Activated CD8-positive, alpha-beta memory T cell treated with anti-CD3 and anti-CD28 coated beads for 48 hours (primary cell): ENCODE results near the gene PTPRJ.
"Not testable (repeated sequence)": the region's sequence is repeated elsewhere in the genome, so short reads cannot be mapped to it uniquely, and the experiment has no call there.

Experiments
- DNase-seq, 3 experiments: peaks; one replicate each; pipeline ENCODE4 v3.0.0-alpha.2; 2020; ENCODE audit warnings: low read depth in 2 of 3, low spot score in 2 of 3

PTPRJ gene

GRCh38 chr11:47980088-47980906 is at the start of gene PTPRJ:
PTPRJ (plus strand) TSS chr11:47980559; CDS start chr11:47980913, 354 bp downstream.
- peak in 1 of 3 experiments; percentile 49 for DNase-seq

GRCh38 chr11:47932544-47932943 is 47.8 kb upstream of the PTPRJ start:
- no peak for DNase-seq

DNA sequence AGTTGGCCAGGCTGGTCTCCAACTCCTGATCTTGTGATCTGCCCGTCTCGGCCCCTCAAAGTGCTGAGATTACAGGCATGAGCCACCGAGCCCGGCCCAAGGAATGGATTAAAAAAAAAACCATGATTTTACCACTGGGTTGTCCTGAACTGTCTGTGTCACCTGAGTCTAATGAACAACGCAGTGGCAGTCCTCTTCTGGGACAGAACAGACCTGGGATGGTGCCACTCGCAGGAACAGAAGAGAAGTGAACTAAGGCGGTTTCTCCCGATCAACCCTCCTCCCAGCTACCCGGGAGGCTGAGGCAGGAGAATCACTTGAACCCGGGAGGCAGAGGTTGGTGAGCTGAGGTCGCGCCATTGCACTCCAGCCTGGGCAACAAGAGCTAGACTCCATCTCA is 46.6 kb upstream of the PTPRJ start:
- DNase-seq, result not testable (repeated sequence)

- no peak for DNase-seq
These were observed 41.4 kb upstream of the PTPRJ start for GRCh38 chr11:47938791-47939560.

DNA sequence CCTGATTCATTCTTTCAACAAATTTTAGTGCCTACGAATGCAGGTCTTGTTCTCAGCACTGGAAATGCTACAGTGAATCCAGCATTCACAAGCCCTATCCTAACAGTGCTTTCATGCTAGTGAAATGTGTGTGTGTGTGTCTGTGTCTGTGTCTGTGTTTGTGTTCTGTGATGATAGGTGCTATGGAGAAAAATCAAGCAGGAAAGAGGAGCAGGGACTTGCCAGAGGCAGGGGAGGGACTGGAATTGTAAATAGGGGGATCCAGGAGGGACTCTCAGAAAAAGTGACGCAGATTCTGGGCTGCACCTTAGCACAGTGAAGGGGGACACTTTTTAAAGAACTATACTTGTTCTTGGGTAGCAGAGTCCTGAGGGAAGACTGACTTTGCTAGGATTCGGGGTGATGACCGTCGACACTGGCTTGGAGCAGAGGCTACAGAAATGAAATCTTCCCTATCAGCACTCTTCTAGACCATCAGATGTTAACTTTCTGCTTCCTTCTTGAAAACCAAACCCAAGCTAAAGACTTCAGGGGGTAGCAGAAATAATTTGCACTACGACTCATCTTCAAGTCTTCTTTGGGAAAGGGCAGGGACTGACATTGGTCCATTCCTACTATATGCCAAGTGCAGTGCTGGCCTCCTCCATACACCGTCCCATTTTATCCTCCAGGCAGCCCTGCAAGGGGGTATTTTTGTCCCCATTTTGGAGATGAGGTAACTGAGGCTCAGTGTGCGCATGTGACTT is 39.3 kb upstream of the PTPRJ start:
- no peak for DNase-seq

DNA sequence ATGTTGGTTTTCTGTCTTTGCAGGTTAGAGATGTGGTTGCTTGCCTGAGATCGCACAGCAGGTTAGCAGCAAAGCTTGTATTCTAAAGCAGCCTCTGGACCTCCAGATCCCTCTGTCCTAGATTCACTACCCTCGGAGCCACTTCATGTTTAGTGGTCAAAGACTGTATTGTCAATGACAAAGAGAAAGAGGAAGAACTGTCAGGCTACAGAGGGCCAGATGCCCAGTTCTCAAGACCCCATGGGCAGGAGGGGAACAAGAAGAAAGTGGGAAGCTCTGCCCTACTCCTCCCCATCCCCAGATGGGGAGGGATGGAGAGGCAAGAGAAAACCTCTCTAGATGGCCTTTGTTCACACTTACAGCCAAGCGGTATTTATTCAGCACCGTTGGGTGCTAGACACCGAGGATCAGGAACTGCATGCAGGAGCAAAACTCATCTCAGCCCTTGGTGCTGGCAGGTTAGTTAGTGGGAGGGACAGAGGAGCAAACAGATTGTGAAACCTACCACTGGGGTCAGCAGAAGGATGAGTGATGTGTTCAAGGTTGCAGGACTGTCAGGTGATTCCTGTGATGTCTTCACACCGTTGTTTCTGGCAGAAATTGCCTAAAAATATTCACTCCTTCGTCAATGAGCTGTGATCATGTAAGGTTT is 38.3 kb upstream of the PTPRJ start:
- no peak for DNase-seq

DNA sequence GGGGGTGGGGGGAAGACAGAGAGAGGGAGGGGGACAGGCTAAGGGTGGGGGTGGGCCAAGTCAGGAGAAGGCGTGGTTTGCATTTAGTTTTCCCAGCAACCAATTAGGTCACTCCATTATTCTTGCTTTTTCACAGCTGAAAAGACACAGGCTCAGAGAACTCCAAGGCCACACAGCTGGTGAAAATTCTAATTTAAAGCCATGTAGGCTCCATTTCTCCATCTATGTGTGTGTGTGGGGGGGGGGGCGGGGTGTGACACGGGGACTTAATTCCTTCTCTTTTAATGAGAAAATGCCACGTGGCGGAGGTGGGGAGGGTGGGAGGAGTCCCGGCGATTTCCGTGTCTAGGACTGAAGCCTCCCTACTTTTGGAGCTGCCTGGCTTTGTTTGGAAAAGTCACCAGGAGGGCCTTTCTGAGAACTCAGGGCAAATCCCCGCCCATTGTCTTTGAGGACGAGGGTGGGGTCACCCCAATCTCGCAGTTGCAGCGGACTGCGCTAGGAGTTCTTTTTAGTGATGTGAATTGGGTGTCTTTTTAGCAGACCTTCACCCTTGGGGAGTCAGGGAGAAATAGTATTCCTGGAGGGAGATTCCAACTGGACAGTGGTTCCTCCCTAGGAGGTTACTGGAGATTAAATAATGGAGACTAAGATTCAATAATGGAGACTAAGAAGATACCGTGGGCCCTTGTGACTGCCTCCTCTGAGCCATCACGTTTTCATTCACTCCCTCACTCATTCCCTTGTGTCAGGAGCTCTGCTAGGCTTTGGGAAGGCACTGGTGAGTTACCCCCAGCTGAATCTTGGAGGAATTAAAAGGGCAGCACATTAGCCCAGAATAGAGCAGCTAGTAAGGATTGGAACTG is 36.4 kb upstream of the PTPRJ start:
- DNase-seq, result no peak

DNA sequence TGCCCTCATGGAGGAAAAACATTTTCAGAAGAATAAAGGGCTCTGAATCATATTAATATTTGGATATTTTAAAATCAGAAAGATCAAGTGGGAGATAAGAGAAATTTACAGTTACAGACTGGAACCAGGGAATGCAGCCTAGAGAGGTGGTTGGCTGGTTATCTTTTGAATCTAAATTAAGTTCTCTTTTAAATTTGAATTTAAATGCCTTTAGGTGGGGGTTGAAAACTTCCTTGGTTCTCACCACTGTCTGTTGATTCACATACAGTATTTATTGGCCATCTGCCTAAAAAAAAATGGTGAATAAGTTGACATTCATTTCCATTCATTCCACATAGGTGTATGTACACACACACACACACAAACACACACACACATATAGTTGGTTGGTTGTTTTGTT is 35.7 kb upstream of the PTPRJ start:
- no peak for DNase-seq

- DNase-seq, result no peak
These were observed 33.4 kb upstream of the PTPRJ start for GRCh38 chr11:47946682-47947559.

DNA sequence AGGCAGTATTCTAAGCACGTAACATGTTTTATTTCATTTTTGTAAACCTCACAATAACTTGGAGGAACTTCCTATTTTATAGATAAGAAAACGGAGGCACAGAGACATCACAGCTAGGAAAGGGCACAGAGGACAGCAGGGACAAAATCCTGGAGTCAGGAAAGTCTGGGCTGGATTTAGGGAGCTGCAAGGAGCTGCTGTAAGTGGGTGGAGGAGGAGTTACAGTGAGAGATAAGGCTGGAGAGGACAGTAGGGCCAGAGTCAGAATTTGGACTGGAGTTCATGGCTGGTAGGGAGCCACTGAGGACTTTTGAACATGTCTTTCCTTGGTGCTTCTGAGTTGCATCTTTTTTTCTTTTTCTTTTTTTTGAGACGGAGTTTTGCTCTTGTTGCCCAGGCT is 32.2 kb upstream of the PTPRJ start:
- no peak for DNase-seq

DNA sequence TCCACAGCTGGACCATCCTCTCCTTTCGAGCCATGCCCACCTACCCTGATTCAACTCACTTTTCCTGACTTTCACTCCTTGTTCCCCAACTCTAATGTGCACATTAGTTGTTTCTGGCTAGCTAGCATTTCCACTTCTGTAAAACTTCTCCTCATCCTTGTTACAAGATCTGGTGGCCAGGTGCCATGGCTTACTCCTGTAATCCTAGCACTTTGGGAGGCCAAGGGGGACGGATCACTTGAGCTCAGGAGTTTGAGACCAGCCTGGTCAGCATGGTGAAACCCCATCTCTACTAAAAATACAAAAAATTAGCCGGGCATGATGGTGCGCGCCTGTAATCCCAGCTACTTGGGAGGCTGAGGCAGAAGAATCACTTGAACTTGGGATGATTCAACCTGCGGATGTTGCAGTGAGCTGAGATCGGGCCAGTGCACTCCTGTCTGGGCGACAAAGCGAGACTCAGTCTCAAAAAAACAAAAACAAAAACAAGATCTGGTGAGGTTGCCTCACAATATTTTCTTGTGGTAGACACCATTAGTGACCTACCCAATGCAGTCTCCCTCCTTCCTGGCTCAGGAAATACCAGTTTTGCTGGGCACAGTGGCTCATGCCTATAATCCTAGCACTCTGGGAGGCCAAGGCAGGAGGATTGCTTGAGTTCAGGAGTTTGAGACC is 31.2 kb upstream of the PTPRJ start:
- DNase-seq, result not testable (repeated sequence)

DNA sequence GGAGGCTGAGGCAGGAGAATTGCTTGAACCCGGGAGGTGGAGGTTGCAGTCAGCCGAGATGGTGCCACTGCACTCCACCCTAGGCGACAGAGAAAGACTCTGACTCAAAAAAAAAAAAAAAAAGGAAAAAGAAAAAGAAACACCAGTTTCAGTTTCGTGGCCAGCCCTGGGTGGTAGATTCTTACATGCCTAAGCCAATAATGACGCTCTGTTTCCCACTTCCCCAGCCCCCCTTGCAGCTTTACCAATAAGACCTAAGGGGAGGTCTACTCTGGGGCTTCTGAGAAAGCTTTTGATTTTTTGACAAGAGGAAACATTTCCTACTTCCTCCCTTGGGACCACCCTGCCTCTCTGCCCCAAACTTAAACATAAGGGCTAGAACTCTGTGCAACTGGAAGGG is 30.0 kb upstream of the PTPRJ start:
- peak in 1 of 3 experiments; percentile 17 for DNase-seq

- not testable (repeated sequence) for DNase-seq
These were observed 28.9 kb upstream of the PTPRJ start for GRCh38 chr11:47951504-47951903.

GRCh38 chr11:47955061-47955755 is 25.2 kb upstream of the PTPRJ start:
- no peak for DNase-seq

GRCh38 chr11:47960015-47960414 is 20.3 kb upstream of the PTPRJ start:
- no peak for DNase-seq

DNA sequence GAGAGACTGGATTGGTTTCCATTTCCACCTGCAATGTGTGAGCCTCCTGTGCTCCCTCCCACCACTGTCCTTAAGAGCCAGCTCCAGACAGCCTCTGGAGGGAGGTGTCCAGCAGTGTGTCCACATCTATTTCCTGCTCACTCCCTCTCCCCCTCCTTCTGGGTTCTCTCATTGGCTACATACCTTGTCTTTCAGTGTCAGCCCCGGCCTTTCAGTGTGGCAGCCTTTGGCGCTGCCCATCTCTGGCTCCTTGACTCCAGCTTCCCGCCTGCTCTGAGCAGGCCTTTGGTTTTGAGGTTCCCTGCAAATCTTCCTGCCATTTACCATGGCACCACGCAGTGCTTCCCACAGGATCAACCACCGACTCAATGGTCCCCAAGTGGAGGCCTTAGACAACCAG is 19.0 kb upstream of the PTPRJ start:
- no peak for DNase-seq

DNA sequence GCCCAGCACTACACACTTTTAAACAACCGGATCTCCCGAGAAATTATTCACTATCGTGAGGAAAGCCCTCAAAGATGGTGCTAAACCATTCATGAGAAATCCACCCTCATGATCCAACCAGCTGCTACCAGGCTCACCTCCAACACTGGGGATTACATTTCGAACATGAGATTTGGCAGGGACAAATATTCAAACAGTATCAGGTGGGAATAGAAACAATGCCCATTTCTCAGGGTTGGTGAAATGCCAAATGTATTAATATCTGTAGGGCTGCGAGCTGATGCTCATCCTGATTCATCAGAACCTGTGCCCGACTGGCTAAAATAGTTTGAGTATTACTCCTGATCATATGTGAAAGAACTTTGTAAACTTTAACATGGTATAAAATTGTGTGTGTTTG is 15.8 kb upstream of the PTPRJ start:
- no peak for DNase-seq
